Neural progenitor cell (in vitro differentiated cells): ENCODE data around the gene RFX7. TPM values are rescaled to one million over a fixed set of nuclear protein-coding genes. Genes with fewer than 3 reads are reported as not detected.

Experiments
- DNase-seq: peaks from one replicate; pipeline ENCODE4 v3.0.0-alpha.2; 2016; ENCODE audit warnings: low spot score
- H2AFZ ChIP-seq: fragments of 200-600 bp; sonication (generic); replicated peaks from 2 replicates; pipeline ENCODE4 v1.6.1; 2016; ENCODE audit warnings: antibody characterized with exemption
- H3F3A ChIP-seq: fragments of 200-600 bp; sonication (generic); 2 replicates; pipeline ENCODE4 v1.6.1; 2016; ENCODE audit warnings: antibody characterized with exemption, low read depth
- H3K27ac ChIP-seq: fragments of 200-600 bp; sonication (generic); 2 replicates; pipeline ENCODE4 v1.5.1; 2016; ENCODE audit warnings: mild to moderate bottlenecking
- H3K27me3 ChIP-seq: fragments of 200-600 bp; sonication (generic); 2 replicates; pipeline ENCODE4 v1.6.1; 2016; ENCODE audit warnings: mild to moderate bottlenecking, moderate library complexity
- H3K36me3 ChIP-seq: fragments of 200-600 bp; sonication (generic); 2 replicates; pipeline ENCODE4 v1.5.1; 2016
- H3K4me1 ChIP-seq: fragments of 200-600 bp; sonication (generic); 2 replicates; pipeline ENCODE4 v1.6.1; 2016; ENCODE audit warnings: mixed run types
- H3K4me2 ChIP-seq: fragments of 200-600 bp; sonication (generic); 2 replicates; pipeline ENCODE4 v1.6.1; 2016
- H3K4me3 ChIP-seq: fragments of 200-600 bp; sonication (generic); 2 replicates; pipeline ENCODE4 v1.5.1; 2016
- H3K79me2 ChIP-seq: fragments of 200-600 bp; sonication (generic); 2 replicates; pipeline ENCODE4 v1.6.1; 2016; ENCODE audit warnings: low read depth
- H3K9ac ChIP-seq: fragments of 200-600 bp; sonication (generic); 2 replicates; pipeline ENCODE4 v1.6.1; 2016
- H3K9me3 ChIP-seq: fragments of 200-600 bp; sonication (generic); 2 replicates; pipeline ENCODE4 v1.5.1; 2016; ENCODE audit warnings: low read depth
- H4K20me1 ChIP-seq: fragments of 200-600 bp; sonication (generic); 2 replicates; pipeline ENCODE4 v1.6.1; 2016; ENCODE audit warnings: low read depth
- H3K27ac Mint-ChIP-seq: 3 replicates; pipeline ENCODE4 v1.8.0; 2021; ENCODE audit warnings: mixed read lengths
- H3K27me3 Mint-ChIP-seq: 2 replicates; pipeline ENCODE4 v1.8.0; 2022; ENCODE audit warnings: low read depth, mild to moderate bottlenecking, inconsistent platforms, moderate library complexity, mixed read lengths; ENCODE audit not compliant: insufficient read depth
- H3K36me3 Mint-ChIP-seq: 3 replicates; pipeline ENCODE4 v1.8.0; 2021; ENCODE audit warnings: mixed read lengths
- H3K4me1 Mint-ChIP-seq: 3 replicates; pipeline ENCODE4 v1.8.0; 2021; ENCODE audit warnings: mixed read lengths
- H3K4me3 Mint-ChIP-seq: 3 replicates; pipeline ENCODE4 v1.8.0; 2021; ENCODE audit warnings: mild to moderate bottlenecking, moderate library complexity, mixed read lengths
- H3K9me3 Mint-ChIP-seq: 3 replicates; pipeline ENCODE4 v1.8.0; 2020; ENCODE audit warnings: mixed read lengths
- CTCF ChIP-seq: fragments of 200-600 bp; sonication (generic); IDR thresholded peaks from 2 replicates; pipeline ENCODE4 v1.5.1; 2017; ENCODE audit warnings: antibody characterized with exemption, mild to moderate bottlenecking
- EZH2 ChIP-seq: fragments of 200-600 bp; sonication (generic); IDR thresholded peaks from 2 replicates; pipeline ENCODE4 v1.6.1; 2017; ENCODE audit warnings: antibody characterized with exemption, mild to moderate bottlenecking, moderate library complexity
- EZH2phosphoT487 ChIP-seq: fragments of 200-600 bp; sonication (generic); IDR thresholded peaks from 2 replicates; pipeline ENCODE4 v1.6.1; 2017; ENCODE audit warnings: antibody characterized with exemption
- total RNA-seq: library from RNA; depleted of rRNA; stranded (reverse); fragments of >200 nt; gene quantifications from 2 replicates; pipeline ENCODE4 v1.2.3, GENCODE V29; 2015; ENCODE audit warnings: low replicate concordance

RFX7 gene
- total RNA-seq, 1 donor from 2014 or later = 24.1 TPM

- Mint-ChIP-seq H3K36me3 (peaks cover 64% of the 10 kb centered on the region), H3K27me3 (peaks cover 3% of the 10 kb centered on the region), H3K9me3 (peaks cover 65% of the 10 kb centered on the region), H3K27ac (no peak overlapping the region), H3K4me1 (no peaks in the 10 kb centered on the region), H3K4me3 (no peak overlapping the region)
- no peak overlapping the region for H2AFZ ChIP-seq
- DNase-seq = no peak
- H3K9ac ChIP-seq = no peak overlapping the region
- no peaks in the 10 kb centered on the region for H3F3A ChIP-seq
- peaks cover 97% of the 10 kb centered on the region for H3K79me2 ChIP-seq
- H3K4me2 ChIP-seq = no peak overlapping the region
- no peaks in the 10 kb centered on the region for H3K4me1 ChIP-seq
- no peak for TF ChIP-seq EZH2
- TF ChIP-seq CTCF = no peak
- TF ChIP-seq EZH2phosphoT487 = no peak
- peaks cover 3% of the 10 kb centered on the region for H3K9me3 ChIP-seq
- no peak overlapping the region for H3K27ac ChIP-seq
- no peak overlapping the region for H3K4me3 ChIP-seq
- H3K36me3 ChIP-seq = no peaks in the 10 kb centered on the region
- no peaks in the 10 kb centered on the region for H3K27me3 ChIP-seq
- no peaks in the 10 kb centered on the region for H4K20me1 ChIP-seq
Measured at GRCh38 chr15:56150204-56150603, 93.5 kb downstream of the RFX7 start.

- no peak overlapping the region for H3K4me3 ChIP-seq
- no peaks in the 10 kb centered on the region for H3F3A ChIP-seq
- peaks cover 3% of the 10 kb centered on the region for H3K27me3 Mint-ChIP-seq
- H3K27ac Mint-ChIP-seq = no peak overlapping the region
- H3K4me3 Mint-ChIP-seq = no peak overlapping the region
- no peaks in the 10 kb centered on the region for H3K4me1 Mint-ChIP-seq
- H3K4me2 ChIP-seq = no peak overlapping the region
- H3K27me3 ChIP-seq = no peaks in the 10 kb centered on the region
- H2AFZ ChIP-seq = no peak overlapping the region
- no peaks in the 10 kb centered on the region for H3K4me1 ChIP-seq
- H3K9me3 Mint-ChIP-seq = peaks cover 48% of the 10 kb centered on the region
- peaks cover 95% of the 10 kb centered on the region for H3K79me2 ChIP-seq
- H3K9ac ChIP-seq = no peak overlapping the region
- peaks cover 3% of the 10 kb centered on the region for H3K9me3 ChIP-seq
- H3K36me3 Mint-ChIP-seq = peaks cover 56% of the 10 kb centered on the region
- H3K36me3 ChIP-seq = no peaks in the 10 kb centered on the region
- H4K20me1 ChIP-seq = no peaks in the 10 kb centered on the region
- DNase-seq = no peak
- TF ChIP-seq CTCF = no peak
- no peak for TF ChIP-seq EZH2phosphoT487
- TF ChIP-seq EZH2 = no peak
- H3K27ac ChIP-seq = no peak overlapping the region
Measured at GRCh38 chr15:56148064-56148463, 95.6 kb downstream of the RFX7 start.

GRCh38 chr15:56146756-56147155, 96.9 kb downstream of the RFX7 start:
- TF ChIP-seq CTCF = no peak
- TF ChIP-seq EZH2 = no peak
- no peak for TF ChIP-seq EZH2phosphoT487
- peaks cover 55% of the 10 kb centered on the region for H3K36me3 Mint-ChIP-seq
- no peak for DNase-seq
- no peaks in the 10 kb centered on the region for H3F3A ChIP-seq
- H3K27me3 ChIP-seq = no peaks in the 10 kb centered on the region
- no peak overlapping the region for H3K27ac Mint-ChIP-seq
- H2AFZ ChIP-seq = no peak overlapping the region
- H3K4me3 ChIP-seq = no peak overlapping the region
- no peaks in the 10 kb centered on the region for H3K9me3 ChIP-seq
- peaks cover 38% of the 10 kb centered on the region for H3K9me3 Mint-ChIP-seq
- no peak overlapping the region for H3K4me3 Mint-ChIP-seq
- H3K4me1 Mint-ChIP-seq = no peaks in the 10 kb centered on the region
- H3K9ac ChIP-seq = no peak overlapping the region
- H3K79me2 ChIP-seq = peaks cover 82% of the 10 kb centered on the region
- H3K27me3 Mint-ChIP-seq = peaks cover 3% of the 10 kb centered on the region
- H3K4me1 ChIP-seq = no peaks in the 10 kb centered on the region
- H3K4me2 ChIP-seq = no peak overlapping the region
- no peaks in the 10 kb centered on the region for H4K20me1 ChIP-seq
- H3K36me3 ChIP-seq = peaks cover 12% of the 10 kb centered on the region
- H3K27ac ChIP-seq = no peak overlapping the region
